GM21576 (cell line): ENCODE data around the gene ARL11.
"Not testable (repeated sequence)": the region's sequence is repeated elsewhere in the genome, so short reads cannot be mapped to it uniquely, and the experiment has no call there.

Experiments
- ATAC-seq: cut with Tn5 transposase; IDR thresholded peaks from one replicate; pipeline ENCODE4 v1.9.1; 2021; ENCODE audit warnings: mild to moderate bottlenecking, moderate library complexity; ENCODE audit not compliant: unreplicated experiment

The ARL11 gene

DNA sequence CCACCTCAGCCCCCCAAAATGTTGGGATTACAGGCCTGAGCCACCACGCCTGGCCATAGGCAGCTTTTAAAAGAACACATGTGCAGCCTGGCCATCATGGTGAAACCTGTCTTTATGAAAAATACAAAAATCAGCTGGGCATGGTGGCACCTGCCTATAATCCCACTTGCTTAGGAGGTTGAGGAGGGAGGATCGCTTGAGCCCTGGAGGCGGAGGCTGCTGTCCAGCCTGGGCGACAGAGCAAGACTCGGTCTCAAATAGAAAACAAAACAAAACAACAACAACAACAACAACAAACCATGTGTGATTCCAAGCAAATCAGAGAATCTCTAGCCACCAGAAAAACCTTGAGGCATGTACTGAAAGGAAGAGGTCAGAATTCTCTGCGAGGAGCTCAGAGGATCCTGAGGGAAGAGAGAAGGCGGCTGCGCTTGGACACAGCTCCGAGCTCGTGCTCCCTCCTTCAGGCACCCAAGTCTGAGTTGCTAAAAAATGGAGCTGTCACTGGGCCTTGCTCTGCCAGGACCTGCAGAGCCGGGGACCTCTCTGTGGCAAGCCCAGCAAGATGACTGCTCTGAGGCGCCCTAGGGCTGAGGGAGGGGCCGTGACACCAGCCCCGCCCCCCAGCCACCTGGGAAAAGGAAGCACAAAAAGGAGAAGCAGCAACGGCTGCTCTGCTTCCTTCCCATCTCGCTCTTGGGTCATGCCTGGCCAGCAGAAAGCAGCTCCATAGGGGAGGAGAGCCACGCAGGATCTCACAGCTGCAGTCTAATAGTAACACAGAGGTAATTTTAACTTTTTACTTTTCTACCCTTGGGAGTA is at the start of gene ARL11:
ARL11 (plus strand) TSS at position 677 of the 822 bp plus-strand sequence. CDS start 1,941 bp downstream, outside the sequence.
- peak; percentile 92 for ATAC-seq

DNA sequence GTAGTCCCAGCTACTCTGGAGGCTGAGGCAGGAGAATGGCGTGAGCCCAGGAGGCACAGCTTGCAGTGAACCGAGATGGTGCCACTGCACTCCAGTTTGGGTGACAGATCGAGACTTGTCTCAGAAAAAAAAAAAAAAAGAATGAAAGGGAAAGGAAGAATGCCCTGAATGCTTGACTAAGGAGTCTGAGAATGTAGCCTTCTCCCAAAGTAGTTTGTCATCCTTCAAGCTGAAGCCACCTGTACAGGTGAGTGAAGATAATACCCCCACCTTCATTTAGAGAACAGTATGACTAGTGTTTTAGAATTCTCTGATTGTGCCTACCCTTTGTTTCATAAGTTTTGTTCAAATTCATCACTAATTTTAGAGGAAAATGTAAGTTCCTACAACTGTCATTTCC is 48.8 kb upstream of the ARL11 start:
- ATAC-seq: no peak

DNA sequence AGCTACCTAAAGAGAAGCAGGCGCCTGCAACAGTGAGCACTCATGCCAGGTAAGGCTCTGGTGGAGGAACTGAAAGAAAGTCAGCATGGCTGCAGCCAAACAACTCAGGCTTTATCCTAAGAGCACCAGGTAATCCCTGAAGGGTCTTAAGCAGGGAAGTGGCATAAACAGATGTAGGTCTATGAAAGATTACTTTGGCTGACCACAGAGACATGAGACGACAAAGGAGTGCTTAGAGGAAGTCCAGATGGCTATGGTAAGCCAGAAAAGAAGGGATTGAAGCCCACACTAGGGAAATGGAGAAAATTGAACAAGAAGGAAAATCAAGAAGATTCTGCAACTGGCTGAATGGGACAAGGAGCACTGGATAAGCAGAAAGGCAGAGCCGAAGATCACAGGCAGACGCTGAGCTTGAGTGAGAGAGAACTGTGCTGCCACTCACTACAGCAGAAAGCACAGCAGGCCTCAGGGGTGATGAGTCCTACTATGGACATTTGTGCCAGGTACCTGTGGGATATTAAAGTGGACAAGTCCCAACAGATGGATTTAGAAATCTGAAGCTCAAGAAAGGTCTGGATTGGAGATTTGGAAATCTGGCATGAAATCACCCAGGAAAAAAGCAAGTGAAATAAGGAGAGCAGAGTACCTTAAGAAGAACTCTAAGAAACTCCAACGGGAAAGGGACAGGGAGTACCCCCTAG is 47.2 kb upstream of the ARL11 start:
- ATAC-seq: no peak

DNA sequence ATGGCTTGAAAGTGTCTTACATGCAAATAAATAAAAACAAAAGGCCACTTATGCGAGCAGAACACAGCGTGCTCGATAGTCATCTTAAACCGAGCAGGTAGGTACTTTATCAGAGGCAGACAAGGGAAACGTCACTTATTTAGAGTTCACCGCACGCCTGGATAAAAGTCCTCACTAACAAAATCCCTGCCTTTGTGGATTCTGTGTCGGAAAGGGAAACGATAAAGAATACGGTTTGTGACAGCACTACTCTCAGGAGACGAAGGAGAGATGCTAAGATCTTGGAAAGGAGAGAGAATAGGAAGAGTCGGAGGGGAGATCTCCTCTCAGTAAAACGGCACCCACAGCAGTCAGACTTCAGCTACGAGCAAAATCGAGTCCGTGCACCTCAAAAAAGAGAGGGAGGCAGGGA is 43.5 kb upstream of the ARL11 start:
- ATAC-seq: peak; percentile 13

DNA sequence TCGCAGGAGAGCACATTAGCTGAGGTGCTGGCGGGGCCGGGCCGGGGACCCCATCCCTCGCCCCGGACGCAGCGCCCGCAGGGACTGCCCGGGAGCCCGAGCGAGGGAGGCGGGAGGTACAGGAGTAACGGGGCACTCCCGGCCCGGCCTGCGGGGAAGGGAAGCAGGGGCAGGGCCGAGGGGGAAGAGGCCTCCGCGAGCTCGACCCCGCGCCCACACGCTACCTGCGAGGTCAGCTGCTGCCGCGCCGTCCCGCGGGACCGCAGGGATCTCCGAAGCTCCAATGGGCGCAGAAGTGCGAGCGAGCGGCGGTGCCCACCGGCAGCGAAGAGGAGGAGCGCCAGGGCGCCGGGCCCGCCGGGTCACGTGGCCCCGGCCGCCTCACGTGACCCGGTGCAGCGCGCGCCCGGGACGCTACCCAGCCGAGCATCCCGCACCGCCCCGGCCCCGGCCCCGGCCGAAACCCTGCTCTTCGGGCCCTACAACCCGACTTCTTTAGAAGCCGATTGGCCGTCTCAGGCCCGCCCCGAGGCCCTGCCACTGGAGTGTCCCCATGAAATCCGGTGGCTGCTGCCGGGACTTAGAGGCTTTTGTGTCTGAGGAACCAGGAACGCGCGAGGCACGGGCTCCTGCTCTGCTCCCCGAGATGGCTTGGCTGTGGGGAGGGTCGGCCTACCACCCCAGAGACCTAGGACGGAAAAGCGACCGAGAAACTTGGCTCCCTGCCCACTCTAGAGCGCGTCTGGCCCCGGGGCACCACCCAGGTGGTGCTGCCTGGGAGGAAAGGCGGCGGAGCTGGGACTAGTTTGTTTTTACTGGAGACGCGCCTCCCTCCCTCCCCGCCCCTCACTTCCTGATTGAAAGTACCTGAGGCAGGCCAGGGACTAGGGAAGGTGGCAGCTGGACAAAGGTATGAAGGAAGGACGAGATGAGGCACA is 42.8 kb upstream of the ARL11 start, which contains the start of gene RCBTB1:
RCBTB1 (minus strand) TSS at position 339 of the 938 bp plus-strand sequence. CDS start 18,279 bp downstream, outside the sequence.
- peak; percentile 87 for ATAC-seq

DNA sequence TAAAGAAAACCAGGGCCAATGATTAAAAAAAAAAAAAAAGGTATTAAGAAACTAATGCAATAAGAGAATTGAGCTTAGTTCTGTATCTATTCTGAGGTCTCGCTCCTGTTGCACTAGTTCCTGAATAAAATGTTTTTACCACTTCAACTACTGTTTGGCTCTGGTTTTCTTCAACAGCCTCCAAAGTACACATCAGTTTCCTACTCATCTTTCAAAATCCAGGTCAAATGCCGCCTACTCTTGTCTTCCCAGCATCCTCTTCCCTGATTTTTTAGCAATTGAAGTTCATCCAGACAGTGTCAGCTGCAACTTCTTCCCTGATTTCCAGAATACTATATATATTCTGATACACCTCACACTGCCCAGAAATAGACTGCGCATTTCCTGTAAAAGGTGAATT is 41.6 kb upstream of the ARL11 start:
- ATAC-seq: no peak

DNA sequence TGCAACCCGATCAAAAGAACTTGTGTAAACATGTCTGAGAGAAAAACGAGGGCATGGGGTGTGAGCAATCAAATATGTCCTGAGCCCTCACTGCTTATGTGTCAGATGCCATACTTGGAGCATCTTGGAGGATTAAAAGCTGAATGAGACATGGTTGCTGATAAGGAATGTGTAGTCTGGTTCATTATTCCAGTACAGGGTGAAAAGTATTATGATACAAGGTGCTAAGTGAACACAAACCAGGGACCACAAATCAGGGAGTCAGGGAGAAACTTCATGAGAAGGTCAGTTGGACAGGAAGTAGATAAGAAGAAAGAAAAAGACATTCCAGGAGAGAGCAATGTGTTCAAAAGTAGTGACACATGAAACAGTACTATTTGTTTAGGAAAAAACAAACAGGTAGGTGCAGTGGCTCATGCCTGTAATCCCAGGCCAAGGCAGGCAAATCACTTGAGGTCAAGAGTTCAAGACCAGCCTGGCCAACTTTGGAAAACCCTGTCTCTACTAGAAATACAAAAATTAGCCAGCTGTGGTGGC is 40.9 kb upstream of the ARL11 start:
- ATAC-seq: no peak

DNA sequence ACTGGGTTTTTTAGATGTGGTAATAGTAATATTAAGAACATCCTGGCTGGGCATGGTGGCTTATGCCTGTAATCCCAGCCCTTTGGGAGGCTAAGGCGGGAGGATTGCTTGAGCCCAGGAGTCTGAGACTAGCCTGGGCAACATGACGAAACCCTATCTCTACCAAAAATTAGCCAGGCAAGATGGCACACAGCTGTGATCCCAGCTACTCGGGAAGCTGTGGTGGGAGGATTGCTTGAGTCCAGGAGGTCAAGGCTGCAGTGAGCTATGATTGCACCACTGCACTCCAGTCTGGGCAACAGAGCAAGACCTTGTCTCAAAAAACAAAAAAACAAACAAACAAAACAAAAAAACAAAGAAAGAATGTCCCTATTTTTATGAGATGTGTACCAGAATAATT is 37.6 kb upstream of the ARL11 start:
- ATAC-seq: not testable (repeated sequence)

DNA sequence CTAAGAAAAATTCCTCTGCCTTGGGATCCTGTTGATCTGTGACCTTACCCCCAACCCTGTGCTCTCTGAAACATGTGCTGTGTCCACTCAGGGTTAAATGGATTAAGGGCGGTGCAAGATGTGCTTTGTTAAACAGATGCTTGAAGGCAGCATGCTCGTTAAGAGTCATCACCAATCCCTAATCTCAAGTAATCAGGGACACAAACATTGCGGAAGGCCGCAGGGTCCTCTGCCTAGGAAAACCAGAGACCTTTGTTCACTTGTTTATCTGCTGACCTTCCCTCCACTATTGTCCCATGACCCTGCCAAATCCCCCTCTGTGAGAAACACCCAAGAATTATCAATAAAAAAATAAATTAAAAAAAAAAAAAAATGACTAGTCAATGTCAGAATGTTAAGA is 34.4 kb upstream of the ARL11 start:
- not testable (repeated sequence) for ATAC-seq

DNA sequence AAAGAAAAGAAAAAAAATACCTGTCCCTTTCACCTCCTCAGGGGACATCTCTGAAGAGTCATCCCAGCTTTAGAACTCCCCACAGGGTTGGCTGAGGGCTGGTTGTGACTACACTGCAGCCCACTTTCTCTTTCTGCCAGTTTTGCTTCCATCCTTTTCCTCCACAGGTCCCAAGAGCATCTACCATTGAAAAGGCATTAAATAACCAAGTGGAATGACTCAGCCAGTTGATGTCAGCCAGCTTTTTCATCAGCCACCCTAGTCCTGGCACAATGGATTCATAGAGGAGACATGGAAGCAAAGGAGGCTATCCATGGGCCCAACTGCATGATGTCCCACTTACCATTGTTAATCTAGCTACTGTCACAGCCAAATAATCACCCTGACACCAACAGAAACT is 33.7 kb upstream of the ARL11 start:
- no peak for ATAC-seq

DNA sequence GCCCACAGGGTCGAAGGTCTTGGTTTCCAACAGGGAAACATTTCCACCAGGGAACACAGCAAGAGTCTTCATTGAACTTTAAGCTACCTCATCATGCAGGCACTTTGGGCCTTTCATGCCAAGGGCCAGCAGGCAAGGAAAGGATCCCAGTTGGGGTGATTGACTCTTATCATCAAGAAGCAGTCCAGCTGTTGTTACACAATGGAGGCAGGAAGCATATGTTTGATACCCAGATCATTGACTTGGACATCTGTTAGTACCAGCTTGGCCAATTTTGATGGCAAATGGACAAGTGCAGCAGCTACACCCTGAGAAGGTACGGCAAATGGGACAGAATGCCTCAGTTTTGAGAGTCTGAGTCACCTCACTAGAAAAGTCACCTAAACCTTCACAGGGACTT is 32.1 kb upstream of the ARL11 start:
- no peak for ATAC-seq

DNA sequence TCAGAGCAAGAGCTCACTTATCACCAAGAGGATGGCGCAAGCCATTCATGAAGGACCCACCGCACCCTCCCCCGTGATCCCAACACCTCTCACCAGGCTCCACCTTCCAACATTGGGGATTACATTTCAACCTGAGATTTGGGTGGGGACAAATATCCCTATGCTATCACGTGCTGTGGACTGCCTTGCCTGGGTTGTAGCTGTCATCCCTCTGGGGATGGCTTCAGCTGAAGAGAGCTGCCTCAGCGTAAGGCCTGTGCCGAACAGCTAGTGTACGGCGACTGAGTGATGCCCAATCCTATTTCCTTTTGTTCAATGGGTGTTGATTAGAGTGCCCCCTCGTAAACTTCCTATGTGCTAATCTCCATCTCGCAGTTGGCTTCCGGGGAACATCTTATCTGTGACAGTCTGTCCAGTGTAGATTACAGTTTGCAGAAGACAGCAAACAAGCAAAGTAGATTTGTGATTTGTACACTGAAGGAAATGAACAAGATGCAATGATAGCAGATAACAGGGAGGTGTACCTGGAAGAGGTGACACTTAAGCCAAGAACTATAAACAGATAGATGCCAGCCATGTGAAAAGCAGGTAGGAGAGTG is 31.2 kb upstream of the ARL11 start:
- no peak for ATAC-seq

DNA sequence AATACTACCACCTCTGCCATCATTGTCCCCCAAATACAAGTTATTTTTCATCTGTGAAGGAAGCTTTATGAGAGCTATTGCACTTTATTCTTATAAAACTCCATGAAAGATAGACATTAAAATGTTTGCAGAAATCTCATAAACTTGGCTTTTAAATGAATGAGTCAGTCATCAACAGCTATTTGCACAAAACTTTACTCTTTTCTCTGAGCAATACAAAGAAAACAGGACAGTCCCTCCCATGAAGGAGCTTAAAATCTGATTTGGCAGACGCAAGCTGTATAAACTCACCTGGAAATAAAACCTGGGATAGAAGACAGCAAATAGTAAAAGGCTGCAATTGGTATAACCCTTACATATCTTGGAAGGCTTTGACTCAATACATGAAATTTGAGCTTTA is 26.3 kb upstream of the ARL11 start:
- no peak for ATAC-seq

DNA sequence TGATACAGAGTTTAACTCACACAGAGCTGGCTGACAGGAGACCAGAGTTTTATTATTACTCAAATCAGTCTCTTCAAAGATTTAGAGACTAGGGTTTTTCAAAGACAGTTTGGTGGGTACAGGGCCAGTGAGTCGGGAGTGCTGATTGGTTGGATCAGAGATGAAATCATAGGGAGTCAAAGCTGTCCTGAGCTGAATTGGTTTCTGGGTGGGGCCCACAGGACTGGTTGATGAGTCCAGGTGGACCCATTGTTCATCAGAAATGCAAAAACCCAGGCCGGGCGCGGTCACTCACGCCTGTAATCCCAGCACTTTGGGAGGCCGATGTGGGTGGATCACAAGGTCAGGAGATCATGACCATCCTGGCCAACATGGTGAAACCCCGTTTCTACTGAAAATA is 25.7 kb upstream of the ARL11 start:
- ATAC-seq: not testable (repeated sequence)

DNA sequence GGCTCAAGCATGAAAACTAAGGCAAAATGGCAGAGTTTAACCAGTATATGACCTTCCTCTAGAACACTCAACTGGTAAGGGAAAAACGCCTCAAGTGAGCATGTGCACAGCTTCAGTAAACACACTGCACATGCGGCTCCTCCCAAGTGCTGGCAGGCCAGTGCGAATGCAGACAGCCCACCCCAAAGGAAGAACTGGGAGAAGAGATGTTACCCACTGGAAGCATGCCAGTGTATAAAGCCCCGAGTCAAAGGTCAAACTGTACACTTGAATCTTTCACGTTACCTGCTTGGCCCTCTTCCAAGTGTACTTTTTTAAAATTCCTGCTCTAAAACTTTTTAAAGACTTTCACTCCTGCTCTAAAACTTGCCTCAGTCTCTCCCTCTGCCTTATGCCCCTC is 23.7 kb upstream of the ARL11 start:
- ATAC-seq: no peak

DNA sequence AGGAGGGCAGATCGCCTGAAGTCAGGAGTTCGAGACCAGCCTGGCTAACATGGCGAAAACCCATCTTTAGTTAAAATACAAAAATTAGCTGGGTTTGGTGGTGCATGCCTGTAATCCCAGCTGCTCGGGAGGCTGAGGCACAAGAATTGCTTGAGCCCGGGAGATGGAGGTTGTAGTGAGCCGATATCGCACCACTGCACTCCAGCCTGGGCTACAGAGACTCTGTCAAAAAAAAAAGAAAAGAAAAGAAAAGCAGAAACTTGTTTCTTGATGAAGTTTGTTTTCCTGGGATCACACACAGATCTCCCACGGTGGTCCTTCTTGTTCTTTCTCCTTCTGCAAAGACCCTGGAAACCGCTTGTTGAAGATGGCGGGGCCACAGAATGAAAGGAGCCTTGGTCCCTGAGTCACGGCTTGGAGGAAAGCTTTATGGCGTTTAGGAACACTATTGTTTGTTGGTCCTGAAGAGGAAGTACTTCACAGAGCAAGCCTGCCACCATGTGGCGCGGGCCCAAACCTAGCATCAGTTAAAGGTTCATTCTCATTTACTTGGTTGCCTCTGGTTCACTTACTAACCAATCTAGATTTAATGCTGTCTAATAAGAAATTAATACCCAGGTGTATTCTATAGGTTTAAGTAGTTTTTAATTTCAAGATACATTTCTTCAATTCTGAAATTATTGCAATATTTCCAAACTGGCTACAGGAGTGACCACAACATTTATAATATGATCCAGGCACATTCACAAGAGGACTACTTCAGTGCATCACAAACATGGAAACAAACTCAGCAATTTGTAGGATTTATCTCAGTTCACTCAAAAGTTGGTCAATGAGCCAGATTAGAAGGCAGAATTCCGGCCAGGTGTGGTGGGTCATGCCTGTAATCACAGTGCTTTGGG is 21.3 kb upstream of the ARL11 start:
- ATAC-seq: peak; percentile 96

DNA sequence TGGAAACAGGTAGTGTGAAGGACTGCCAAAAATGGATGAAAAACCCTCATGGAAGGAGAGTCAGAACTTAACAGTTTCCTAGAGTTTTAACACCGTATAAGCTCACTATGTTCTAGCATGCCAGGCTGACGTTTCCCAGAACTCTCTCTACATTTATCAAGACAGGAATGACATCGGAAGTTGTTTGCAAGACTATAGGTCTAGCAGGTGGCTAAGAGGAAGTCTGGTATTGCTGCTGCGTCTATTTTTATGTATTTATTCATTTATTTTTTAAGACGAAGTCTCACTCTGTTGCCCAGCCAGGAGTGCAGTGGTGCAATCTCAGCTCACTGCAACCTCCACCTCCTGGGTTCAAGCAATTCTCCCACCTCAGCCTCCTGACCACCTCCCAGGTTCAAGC is 20.5 kb upstream of the ARL11 start:
- no peak for ATAC-seq

DNA sequence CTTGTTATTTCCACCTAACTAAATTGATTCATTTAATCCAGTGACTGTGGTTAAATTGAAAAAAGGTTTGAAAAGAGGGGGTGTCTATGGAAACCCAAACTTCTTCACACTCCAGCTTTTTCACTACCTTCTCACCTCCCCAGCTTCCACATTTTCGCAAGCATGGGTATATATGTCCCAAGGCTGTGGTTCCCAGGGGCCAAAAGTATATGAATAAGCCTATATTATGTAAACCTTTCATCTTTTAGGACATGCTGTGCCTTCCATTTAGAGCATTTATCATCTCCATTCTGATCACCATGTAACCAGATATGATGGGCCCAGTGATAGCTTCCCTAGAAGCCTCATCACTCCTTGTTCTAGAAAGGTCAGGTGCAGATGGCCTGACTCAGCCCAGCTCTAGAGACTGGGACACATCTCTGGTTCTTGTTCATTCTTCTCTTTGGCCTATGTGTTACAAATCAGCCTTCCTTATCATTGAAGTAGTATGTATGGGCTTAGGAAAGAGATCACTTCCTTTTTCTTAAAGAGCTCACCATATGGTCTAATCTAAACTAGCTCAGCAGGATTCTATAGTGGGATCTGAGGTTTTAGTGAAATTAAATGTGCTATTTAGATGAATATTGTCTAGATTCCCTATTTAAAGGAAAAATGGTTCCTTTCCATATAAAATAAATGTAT is 19.5 kb upstream of the ARL11 start:
- ATAC-seq: no peak

DNA sequence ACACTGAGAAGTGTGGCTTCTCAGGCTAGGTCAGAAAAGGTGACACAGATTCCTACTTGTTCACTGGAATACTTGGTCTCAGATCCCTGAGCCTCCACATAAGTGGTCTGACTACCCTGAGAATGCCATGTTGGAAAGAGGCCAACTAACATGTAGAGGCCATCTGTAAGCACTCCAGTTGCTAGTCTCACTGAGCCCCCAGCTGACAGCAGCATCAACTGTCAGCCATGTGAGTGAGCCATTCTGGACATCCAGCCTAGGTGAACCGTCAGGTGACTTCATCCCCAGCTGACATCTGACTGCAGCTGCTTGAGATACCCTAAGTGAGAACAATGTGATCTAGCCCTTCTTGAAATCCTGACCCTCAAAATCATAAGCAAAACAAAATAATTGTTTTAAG is 18.1 kb upstream of the ARL11 start:
- no peak for ATAC-seq
